HG02970 (cell line): ENCODE results near the gene EVA1B.

Experiments
- ATAC-seq: cut with Tn5 transposase; IDR thresholded peaks from one replicate; pipeline ENCODE4 v1.9.1; 2021; ENCODE audit warnings: mild to moderate bottlenecking, moderate library complexity, moderate number of reproducible peaks; ENCODE audit not compliant: unreplicated experiment, low FRiP score

The EVA1B gene

GRCh38 chr1:36285443-36286101 is 37.9 kb downstream of the EVA1B start:
- no peak for ATAC-seq

- ATAC-seq = no peak
These were observed 38.9 kb downstream of the EVA1B start for GRCh38 chr1:36284517-36284916.

DNA sequence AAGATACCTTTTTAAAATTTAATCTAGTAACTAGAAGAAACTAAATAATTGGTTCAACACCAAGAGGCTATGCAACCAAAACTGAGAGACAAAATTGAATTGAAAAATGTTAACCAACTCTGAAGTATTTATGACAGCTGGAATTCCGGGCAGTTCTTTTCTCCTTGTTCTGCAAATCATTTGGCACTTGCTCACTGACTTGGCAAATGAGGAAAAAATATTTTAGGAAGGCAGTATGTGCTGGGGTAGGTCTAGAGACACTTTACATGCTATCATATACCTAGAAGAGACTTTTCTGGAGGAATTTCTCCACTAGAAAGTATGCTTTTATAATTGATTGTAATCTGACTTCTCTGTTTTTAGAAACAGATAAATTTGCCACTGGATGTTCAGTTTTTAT is 39.4 kb downstream of the EVA1B start:
- ATAC-seq = no peak

- ATAC-seq = no peak
These were observed 43.6 kb downstream of the EVA1B start for GRCh38 chr1:36279789-36280296.

- no peak for ATAC-seq
These were observed 44.2 kb downstream of the EVA1B start for GRCh38 chr1:36279110-36279788.

GRCh38 chr1:36276688-36277087 is 46.8 kb downstream of the EVA1B start:
- no peak for ATAC-seq

GRCh38 chr1:36274201-36274600 is 49.2 kb downstream of the EVA1B start:
- ATAC-seq = no peak

DNA sequence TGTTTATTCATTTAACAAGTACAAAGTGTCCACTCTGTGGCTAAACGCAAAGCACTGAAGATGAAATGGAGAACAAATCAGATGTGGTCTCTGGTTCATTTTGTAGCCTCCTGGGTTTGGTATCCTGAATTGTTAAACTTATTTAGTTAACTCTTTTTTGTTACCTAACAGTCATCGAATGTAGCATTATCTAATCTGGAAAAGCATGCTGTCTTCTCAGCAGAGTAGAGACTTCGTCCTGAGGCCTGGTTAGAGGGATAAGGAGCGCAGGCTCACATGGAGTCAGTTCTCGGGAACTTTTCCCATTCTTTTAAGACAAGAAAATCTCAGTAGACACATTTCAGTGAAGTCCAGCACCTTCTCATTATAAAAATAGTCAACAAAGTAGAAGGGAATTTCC is 50.4 kb downstream of the EVA1B start:
- ATAC-seq = no peak
